OCI-LY3 (cell line): ENCODE measurements around the gene ATP2B3.

ENCODE experiments used
- EZH2phosphoT487 ChIP-seq: fragments of 200-600 bp; shearing (Covaris generic); IDR thresholded peaks from 2 replicates; pipeline ENCODE4 v1.6.1; 2018; ENCODE audit warnings: antibody characterized with exemption, mixed run types, low read depth
- TF ChIP-seq, protein P1 (sequence below): fragments of 200-600, 300-600 bp; sonication (generic); IDR thresholded peaks from 2 replicates; pipeline ENCODE4 v1.5.1; 2014; ENCODE audit warnings: antibody characterized with exemption, low read length, low read depth

DNA sequence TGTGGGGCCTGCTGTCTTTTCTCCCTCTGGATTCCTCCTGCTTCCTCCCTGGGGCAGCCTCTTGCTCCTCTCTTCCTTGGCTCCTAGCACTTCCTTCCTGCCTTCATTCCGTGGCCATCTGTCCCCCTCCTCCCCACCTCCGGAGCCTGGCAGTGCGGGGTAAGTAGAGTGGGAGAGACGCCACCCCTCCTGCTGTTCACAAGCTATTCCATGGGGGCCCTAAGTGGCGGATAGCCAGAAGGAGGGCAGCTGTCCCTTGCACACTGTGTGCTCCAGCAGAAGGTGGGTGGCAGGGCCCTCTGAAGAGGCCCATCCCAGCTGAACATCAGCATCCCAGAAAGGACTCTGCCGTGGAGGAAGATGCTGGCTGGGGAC lies 54.1 kb downstream of the ATP2B3 start:
- TF ChIP-seq, protein P1, sequence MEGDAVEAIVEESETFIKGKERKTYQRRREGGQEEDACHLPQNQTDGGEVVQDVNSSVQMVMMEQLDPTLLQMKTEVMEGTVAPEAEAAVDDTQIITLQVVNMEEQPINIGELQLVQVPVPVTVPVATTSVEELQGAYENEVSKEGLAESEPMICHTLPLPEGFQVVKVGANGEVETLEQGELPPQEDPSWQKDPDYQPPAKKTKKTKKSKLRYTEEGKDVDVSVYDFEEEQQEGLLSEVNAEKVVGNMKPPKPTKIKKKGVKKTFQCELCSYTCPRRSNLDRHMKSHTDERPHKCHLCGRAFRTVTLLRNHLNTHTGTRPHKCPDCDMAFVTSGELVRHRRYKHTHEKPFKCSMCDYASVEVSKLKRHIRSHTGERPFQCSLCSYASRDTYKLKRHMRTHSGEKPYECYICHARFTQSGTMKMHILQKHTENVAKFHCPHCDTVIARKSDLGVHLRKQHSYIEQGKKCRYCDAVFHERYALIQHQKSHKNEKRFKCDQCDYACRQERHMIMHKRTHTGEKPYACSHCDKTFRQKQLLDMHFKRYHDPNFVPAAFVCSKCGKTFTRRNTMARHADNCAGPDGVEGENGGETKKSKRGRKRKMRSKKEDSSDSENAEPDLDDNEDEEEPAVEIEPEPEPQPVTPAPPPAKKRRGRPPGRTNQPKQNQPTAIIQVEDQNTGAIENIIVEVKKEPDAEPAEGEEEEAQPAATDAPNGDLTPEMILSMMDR: no peak
- no peak for TF ChIP-seq EZH2phosphoT487
